Left ventricle myocardium superior (tissue), 1 donor: ENCODE results near the gene RTL1. TPM values are rescaled to one million over a fixed set of nuclear protein-coding genes. Genes with fewer than 3 reads are reported as not detected.
A peak's percentile ranks its signal among the peaks of the same experiment; 100 is the strongest.

ENCODE experiments used
- ATAC-seq: fragments of 200-7000 bp; cut with Tn5 transposase; one replicate; pipeline ENCODE4 v1.9.1; 2020; ENCODE audit warnings: mild to moderate bottlenecking, moderate library complexity
- DNase-seq: peaks from one replicate; pipeline ENCODE4 v3.0.0-alpha.2; 2020
- intact Hi-C: fragments of 100-400 bp; cut with micrococcal nuclease; formaldehyde crosslinking; loops from one replicate; pipeline ENCODE4 v1.11.0; 2022
- microRNA-seq: library from miRNA; unstranded; fragments of <30 nt; microRNA quantifications from one replicate; pipeline ENCODE4 v1.2.0, GENCODE V29; 2020; ENCODE audit warnings: borderline number of aligned reads
- total RNA-seq: library from RNA; stranded (reverse); fragmentation: NEBNext Ultra II Directional; extraction: Animal tissue kit (Norgen Biotek cat#: 25700); gene quantifications from one replicate; pipeline ENCODE4 v1.2.1, GENCODE V29; 2021
- donor health status: DM: no; HTN: yes; CAD: no; lungs with severe emphysema.

The RTL1 gene
- total RNA-seq, 1 donor from 2014 or later = not detected

DNA sequence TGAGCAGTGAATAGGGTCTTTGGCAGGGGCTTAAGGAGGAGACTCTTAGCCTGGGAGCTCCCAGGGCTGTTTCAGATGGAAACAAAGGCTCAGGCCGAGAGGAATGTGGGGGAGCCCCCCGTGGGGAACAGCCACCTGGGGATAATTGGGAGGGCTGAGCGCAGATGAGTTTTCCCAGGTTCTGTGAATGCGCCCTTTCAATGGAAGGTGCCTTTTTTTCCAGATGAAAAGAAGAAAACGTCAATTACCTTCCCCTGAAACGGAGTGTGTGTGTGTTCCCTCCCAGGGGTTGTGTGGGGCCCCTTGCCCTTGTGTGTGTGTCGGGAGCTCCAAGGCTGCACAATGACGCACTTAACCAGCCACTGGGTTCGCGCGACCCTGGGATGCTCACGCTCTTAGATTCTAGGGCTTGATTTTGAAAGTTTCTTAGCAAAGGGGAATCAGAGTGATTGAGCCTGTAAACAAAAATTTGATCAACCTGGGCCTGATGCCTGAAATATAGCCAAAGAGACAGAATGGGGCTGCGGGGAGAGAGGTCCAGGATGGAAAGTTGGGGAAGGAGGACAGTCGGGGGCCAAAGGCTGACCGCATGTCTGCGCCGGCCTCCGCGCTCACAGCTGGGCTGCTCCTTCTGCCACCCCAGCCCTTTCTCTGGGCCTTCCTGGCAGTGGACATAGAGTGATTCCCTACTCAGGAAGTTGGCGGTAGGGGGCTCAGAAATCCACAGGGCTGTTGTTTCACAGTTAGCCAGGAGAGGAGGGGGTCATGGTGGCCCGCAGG is 63.0 kb downstream of the RTL1 start:
- intact Hi-C loops = no loop called here
- DNase-seq (no peak), ATAC-seq (no peak)

GRCh38 chr14:100839681-100840111 is 63.8 kb downstream of the RTL1 start:
- ATAC-seq (no peak), DNase-seq (no peak)
- intact Hi-C loops = no loop called here

DNA sequence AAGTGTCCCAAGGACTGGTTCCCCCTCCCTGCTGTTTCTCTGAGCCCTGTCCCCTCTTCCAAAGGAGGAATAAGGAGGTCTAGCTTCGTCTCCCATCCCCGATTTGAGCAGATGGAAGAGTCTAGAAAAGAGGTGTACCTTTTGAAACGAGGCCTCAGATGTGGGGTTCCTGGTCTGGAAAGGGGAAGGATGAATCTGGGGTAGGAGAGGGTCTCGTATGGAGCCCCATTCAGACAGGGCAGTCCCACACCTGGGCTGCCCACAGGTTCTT is 64.3 kb downstream of the RTL1 start:
- intact Hi-C loops = no loop called here
- DNase-seq (no peak), ATAC-seq (no peak)

GRCh38 chr14:100838493-100839314 is 64.8 kb downstream of the RTL1 start:
- no peak for ATAC-seq
- DNase-seq = no peak
- intact Hi-C loops = no loop called here

DNA sequence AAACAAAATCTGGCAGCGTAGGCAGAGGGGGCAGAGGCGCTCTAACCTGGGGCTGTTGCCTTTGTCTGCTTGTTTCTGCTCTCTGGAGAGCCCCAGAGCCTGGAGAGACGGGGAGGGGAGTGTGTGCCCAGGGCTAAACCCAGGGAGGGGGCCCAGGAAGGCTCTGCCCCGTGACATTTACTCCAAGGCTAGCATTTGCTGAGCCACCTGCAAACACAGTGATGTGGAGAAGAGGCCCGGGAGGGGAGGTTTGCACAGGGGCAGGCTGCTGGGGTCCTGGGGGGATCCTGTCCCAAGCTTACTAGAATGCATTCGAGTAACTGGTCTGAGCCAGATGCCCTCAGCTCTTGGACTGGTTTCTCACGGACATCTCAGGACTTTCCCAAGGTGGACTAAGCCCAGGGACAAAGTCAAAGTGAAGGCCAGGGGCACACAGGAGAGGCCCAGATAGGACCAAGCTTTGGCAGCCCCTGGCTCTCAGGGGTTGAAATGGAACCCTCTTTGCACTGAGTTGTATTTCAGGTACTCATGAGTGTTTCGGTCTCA is 65.6 kb downstream of the RTL1 start:
- DNase-seq (no peak), ATAC-seq (no peak)
- intact Hi-C loops = no loop called here

- intact Hi-C loops = no loop called here
- ATAC-seq = no peak
- DNase-seq = no peak
These were observed 66.3 kb downstream of the RTL1 start for GRCh38 chr14:100836941-100837804.

GRCh38 chr14:100836311-100836805 is 67.2 kb downstream of the RTL1 start:
- ATAC-seq = no peak
- no peak for DNase-seq

DNA sequence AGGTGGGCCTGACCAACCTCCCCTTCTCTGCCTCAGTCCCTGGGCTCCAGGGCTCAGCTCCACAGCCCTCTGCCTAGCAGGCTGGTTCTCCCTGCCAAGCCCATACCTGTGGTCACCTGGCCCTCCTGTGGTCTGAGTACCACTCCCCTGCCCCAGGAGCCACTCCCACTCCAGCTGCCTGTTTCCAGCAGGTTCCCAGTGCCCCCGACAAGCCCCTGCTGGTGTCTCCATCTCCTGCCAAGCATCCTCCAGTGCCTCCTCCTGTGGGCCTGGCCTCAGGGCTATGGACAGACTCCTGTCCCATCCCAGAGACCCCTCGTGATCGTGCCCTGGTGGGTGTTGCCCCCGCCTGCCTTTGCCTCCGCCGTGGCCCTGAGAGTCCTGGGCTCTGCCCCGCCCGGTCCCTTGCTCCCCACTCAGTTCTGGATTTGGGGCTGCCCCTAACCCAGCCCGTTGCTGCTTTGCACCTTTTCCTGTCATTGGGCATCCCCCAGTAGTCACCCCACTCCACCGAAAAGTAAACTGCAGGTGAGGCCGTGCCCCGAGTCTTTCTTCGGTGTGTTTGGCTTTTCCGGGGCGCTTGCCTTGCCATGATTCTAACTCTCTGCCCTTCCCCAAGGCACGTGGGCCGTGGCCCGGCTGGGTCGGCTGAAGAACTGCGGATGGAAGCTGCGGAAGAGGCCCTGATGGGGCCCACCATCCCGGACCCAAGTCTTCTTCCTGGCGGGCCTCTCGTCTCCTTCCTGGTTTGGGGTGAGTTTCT is 67.8 kb downstream of the RTL1 start:
- DNase-seq = no peak
- no peak for ATAC-seq
- intact Hi-C loops = no loop called here

More at GRCh38 chr14:100836311-100836805, 67.2 kb downstream of the RTL1 start:
- intact Hi-C loops = no loop called here

DNA sequence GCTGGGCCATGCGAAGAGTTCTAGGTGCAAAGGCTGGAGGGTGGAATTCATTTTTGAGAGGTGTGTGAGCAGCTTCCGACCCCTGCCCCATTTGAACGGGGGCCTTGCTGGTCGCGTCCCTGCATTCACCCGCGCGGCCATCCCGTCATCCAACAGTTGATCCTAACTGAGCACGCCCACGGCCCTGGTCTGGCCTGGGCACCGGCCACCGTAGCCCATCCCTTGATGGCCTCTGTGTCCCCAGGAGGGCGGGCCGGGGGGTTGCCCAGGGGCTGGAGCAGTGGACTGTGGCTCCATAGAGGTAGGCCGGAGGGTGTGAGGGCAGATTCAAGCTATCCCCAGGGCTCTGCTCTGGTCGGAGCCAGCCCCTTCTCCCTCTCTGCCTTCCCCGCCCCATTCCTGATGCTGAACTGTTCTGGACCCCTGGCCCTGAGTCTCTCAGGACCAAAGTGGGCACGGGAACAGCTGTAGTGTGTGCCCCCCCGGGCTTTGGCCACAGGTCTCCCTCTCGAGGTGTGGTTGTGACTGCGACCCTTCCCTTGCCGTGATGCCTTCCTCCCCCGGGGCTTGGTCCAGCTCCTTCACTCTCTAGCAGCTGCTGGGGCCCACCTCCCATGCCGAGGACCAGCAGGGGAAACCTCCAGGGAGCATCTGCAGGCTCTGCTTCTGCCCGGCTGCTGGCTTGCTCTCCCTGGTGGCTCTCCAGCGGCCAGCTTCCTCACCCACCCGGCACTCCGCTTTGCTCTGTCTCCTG is 68.6 kb downstream of the RTL1 start:
- intact Hi-C loops = no loop called here
- no peak for ATAC-seq
- DNase-seq = no peak

DNA sequence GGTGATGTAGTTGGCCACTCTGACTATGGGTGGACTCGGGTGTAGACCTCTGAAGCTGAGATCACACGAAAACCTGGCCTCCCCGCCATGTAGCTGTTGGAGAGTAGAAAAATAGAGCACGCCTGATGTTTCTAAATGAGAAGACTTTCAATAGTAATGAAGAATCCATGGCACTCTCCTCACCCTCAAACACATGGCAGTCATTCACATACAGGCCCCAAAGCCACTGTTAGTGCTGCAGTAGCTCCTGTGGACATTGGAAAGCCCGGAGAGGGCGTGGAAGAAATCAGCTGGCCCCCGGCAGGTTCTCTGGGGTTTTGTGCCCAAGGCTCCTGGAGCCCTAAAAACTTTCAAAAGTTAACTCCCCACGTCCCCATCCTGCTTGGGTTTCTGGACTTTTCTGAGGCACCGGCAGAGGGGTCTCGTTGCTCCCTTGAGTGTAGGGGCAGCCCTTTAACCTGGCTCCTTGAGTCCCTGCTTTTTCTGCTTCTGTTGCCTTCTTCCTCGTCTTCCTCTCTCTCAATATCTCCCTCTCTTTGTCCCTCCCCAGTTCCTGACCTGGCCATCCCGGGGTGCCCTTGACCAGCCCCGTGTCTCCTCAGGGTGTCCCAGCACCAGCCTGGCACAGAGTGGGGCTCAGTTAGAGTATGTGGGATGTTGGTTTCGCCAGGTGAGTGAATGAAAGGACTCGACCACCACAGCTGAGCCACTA is 69.3 kb downstream of the RTL1 start:
- ATAC-seq (no peak), DNase-seq (no peak)
- intact Hi-C loops = no loop called here

GRCh38 chr14:100832311-100832960 is 71.1 kb downstream of the RTL1 start:
- intact Hi-C loops = no loop called here
- ATAC-seq (no peak), DNase-seq (no peak)

DNA sequence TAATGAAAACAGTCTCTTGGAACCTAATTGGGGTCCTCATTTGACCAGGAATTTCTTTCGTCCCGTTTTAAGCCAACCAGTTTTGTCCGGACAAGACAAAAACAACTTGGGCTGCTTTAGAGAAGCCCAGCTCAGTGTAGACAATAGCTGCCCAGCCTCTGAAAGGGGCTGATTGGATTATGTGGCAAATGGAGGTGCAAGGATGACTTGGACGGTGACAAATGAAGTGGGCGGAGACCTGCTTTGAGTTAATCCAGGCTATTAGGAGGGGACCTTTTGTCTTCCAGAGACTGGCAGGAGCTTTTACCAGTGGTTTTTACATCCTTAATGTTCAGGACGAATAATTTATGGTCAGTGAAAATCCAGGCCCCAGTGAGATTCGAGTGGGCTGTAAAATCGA is 72.8 kb downstream of the RTL1 start:
- intact Hi-C loops = no loop called here
- ATAC-seq (no peak), DNase-seq (no peak)

Small RNA genes within 50 kb of the gene (microRNA-seq; reads per million reads assigned to microRNA genes)
- 487 reads per million, percentile 66 among the genes with 10 or more reads in this experiment for gene MIR127
- gene MIR136 = 10.8 reads per million, percentile 7 among the genes with 10 or more reads in this experiment
- 134 reads per million, percentile 42 among the genes with 10 or more reads in this experiment for gene MIR337
- gene MIR370 = 5.9 reads per million
- gene MIR431 = 13.7 reads per million, percentile 11 among the genes with 10 or more reads in this experiment
- gene MIR432 = 8.8 reads per million
- gene MIR433 = 16.7 reads per million, percentile 14 among the genes with 10 or more reads in this experiment
- 74.5 reads per million, percentile 34 among the genes with 10 or more reads in this experiment for gene MIR493
- gene MIR665 = not detected

Other genes with a start within 250 kb of the RTL1 start
- gene DLK1, start 176.8 kb downstream of the RTL1 start, total RNA-seq = 22.7 TPM
- gene MEG3, start 77.6 kb downstream of the RTL1 start, total RNA-seq = 20.6 TPM